Neural cell (in vitro differentiated cells): Measurements from ENCODE around the gene ZC3HAV1. TPM values are rescaled to one million over a fixed set of nuclear protein-coding genes. Genes with fewer than 3 reads are reported as not detected.

Experiments
- H2AFZ ChIP-seq: fragments of 200-600, 300-800 bp; sonication (generic), shearing (Covaris generic); 2 replicates; pipeline ENCODE4 v1.6.0; 2014; ENCODE audit warnings: low read depth, mild to moderate bottlenecking, antibody characterized with exemption, low read length, moderate library complexity
- H3F3A ChIP-seq: fragments of 200-600 bp; shearing (Covaris generic); 2 replicates; pipeline ENCODE4 v1.6.1; 2016; ENCODE audit warnings: mild to moderate bottlenecking, moderate library complexity, mixed read lengths, antibody characterized with exemption, low read length; ENCODE audit not compliant: insufficient read depth, poor library complexity, severe bottlenecking
- H3K27ac ChIP-seq: fragments of 200-600, 300-800 bp; sonication (generic), shearing (Covaris generic); 2 replicates; pipeline ENCODE4 v1.5.1; 2014; ENCODE audit warnings: mild to moderate bottlenecking, low read length, moderate library complexity
- H3K27me3 ChIP-seq: fragments of 300-800, 200-600 bp; sonication (generic), shearing (Covaris generic); 2 replicates; pipeline ENCODE4 v1.6.0; 2014; ENCODE audit warnings: mild to moderate bottlenecking, low read depth, low read length, moderate library complexity; ENCODE audit not compliant: insufficient read depth
- H3K36me3 ChIP-seq: fragments of 300-800, 200-600 bp; sonication (generic), shearing (Covaris generic); 2 replicates; pipeline ENCODE4 v1.5.1; 2014; ENCODE audit warnings: mild to moderate bottlenecking, antibody characterized with exemption, low read length, moderate library complexity; ENCODE audit not compliant: insufficient read depth
- H3K4me2 ChIP-seq: fragments of 300-800, 200-600 bp; sonication (generic), shearing (Covaris generic); 2 replicates; pipeline ENCODE4 v1.6.0; 2014; ENCODE audit warnings: mild to moderate bottlenecking, low read length
- H3K4me3 ChIP-seq: fragments of 300-800, 200-600 bp; sonication (generic), shearing (Covaris generic); 2 replicates; pipeline ENCODE4 v1.5.1; 2014; ENCODE audit warnings: mild to moderate bottlenecking, low read length, moderate library complexity
- H3K79me2 ChIP-seq: fragments of 200-600 bp; shearing (Covaris generic); replicated peaks from 2 replicates; pipeline ENCODE4 v1.6.0; 2014; ENCODE audit warnings: mild to moderate bottlenecking, low read length, moderate library complexity; ENCODE audit not compliant: insufficient read depth
- H3K9ac ChIP-seq: fragments of 300-800, 200-600 bp; sonication (generic), shearing (Covaris generic); 2 replicates; pipeline ENCODE4 v1.6.1; 2016; ENCODE audit warnings: mild to moderate bottlenecking, low read length, mixed read lengths
- H3K9me2 ChIP-seq: fragments of 200-600 bp; shearing (Covaris generic); 2 replicates; pipeline ENCODE4 v1.6.1; 2016; ENCODE audit warnings: mild to moderate bottlenecking, low read length, mixed read lengths; ENCODE audit not compliant: insufficient read depth
- H3K9me3 ChIP-seq: fragments of 200-600, 300-800 bp; sonication (generic), shearing (Covaris generic); 2 replicates; pipeline ENCODE4 v1.6.1; 2016; ENCODE audit warnings: mild to moderate bottlenecking, mixed run types, low read length, moderate library complexity, mixed read lengths
- H4K20me1 ChIP-seq: fragments of 200-600 bp; shearing (Covaris generic); 2 replicates; pipeline ENCODE4 v1.6.1; 2016; ENCODE audit warnings: mild to moderate bottlenecking, mixed run types; ENCODE audit not compliant: insufficient read depth
- CTCF ChIP-seq: fragments of 450-650 bp; IDR thresholded peaks from 2 replicates; pipeline ENCODE4 v1.5.1; 2014; ENCODE audit warnings: antibody characterized with exemption, mild to moderate bottlenecking, moderate library complexity; ENCODE audit not compliant: poor library complexity, severe bottlenecking
- EP300 ChIP-seq: fragments of 450-650 bp; conservative IDR thresholded peaks from 2 replicates; pipeline ENCODE4 v1.6.1; 2014; ENCODE audit warnings: antibody characterized with exemption, mild to moderate bottlenecking, moderate library complexity; ENCODE audit not compliant: poor library complexity, severe bottlenecking
- EZH2 ChIP-seq: fragments of 200-600, 300-800 bp; shearing (Covaris generic), sonication (generic); IDR thresholded peaks from 2 replicates; pipeline ENCODE4 v1.6.1; 2014; ENCODE audit warnings: antibody characterized with exemption, low read length, borderline replicate concordance, mild to moderate bottlenecking; ENCODE audit not compliant: insufficient read depth, poor library complexity, severe bottlenecking
- MXI1 ChIP-seq: fragments of 450-650 bp; conservative IDR thresholded peaks from 2 replicates; pipeline ENCODE4 v1.6.1; 2014; ENCODE audit warnings: antibody characterized with exemption, mild to moderate bottlenecking; ENCODE audit not compliant: poor library complexity, severe bottlenecking
- POLR2AphosphoS5 ChIP-seq: IDR thresholded peaks from 2 replicates; pipeline ENCODE4 v1.6.1; 2012
- RAD21 ChIP-seq: fragments of 450-650 bp; conservative IDR thresholded peaks from 2 replicates; pipeline ENCODE4 v1.6.1; 2014; ENCODE audit warnings: antibody characterized with exemption, mild to moderate bottlenecking, moderate library complexity
- REST ChIP-seq: IDR thresholded peaks from 2 replicates; pipeline ENCODE4 v1.6.1; 2012; ENCODE audit warnings: borderline replicate concordance
- SMC3 ChIP-seq: fragments of 450-650 bp; conservative IDR thresholded peaks from 2 replicates; pipeline ENCODE4 v1.6.1; 2014; ENCODE audit warnings: antibody characterized with exemption, mild to moderate bottlenecking, moderate library complexity; ENCODE audit not compliant: poor library complexity
- TAF1 ChIP-seq: IDR thresholded peaks from 2 replicates; pipeline ENCODE4 v1.6.1; 2012; ENCODE audit warnings: low read depth
- polyA plus RNA-seq: library from polyadenylated mRNA; depleted of rRNA; stranded (reverse); fragments of >200 nt; gene quantifications from 2 replicates; pipeline ENCODE4 v1.2.3, GENCODE V29; 2014

The ZC3HAV1 gene
- polyA plus RNA-seq, 1 donor from 2014 or later = 0.16 TPM

- Histone ChIP-seq H3K9me2 (no peaks in the 10 kb centered on the region), H3K27ac (no peak overlapping the region), H3K4me2 (no peak overlapping the region), H3K9ac (no peak overlapping the region), H3K79me2 (no peaks in the 10 kb centered on the region), H3K9me3 (no peaks in the 10 kb centered on the region), H4K20me1 (no peaks in the 10 kb centered on the region), H3K27me3 (peaks cover 20% of the 10 kb centered on the region), H2AFZ (no peak overlapping the region), H3F3A (no peaks in the 10 kb centered on the region), H3K4me3 (peak overlapping the region; percentile 55), H3K36me3 (no peaks in the 10 kb centered on the region)
- TF ChIP-seq POLR2AphosphoS5 (no peak), EP300 (no peak), CTCF (no peak), REST (no peak), SMC3 (no peak), RAD21 (no peak), MXI1 (no peak), EZH2 (no peak), TAF1 (no peak)
Measured at GRCh38 chr7:139034855-139035585, 74.5 kb downstream of the ZC3HAV1 start.

- Histone ChIP-seq H3K27ac (no peak overlapping the region), H3K9me3 (no peaks in the 10 kb centered on the region), H3K27me3 (peaks cover 20% of the 10 kb centered on the region), H3K4me2 (no peak overlapping the region), H4K20me1 (no peaks in the 10 kb centered on the region), H3K36me3 (no peaks in the 10 kb centered on the region), H3K4me3 (no peak overlapping the region), H3K9me2 (no peaks in the 10 kb centered on the region), H3K9ac (no peak overlapping the region), H3F3A (no peaks in the 10 kb centered on the region), H2AFZ (no peak overlapping the region), H3K79me2 (no peaks in the 10 kb centered on the region)
- TF ChIP-seq CTCF (no peak), EP300 (no peak), REST (no peak), RAD21 (no peak), POLR2AphosphoS5 (no peak), EZH2 (no peak), TAF1 (no peak), SMC3 (no peak), MXI1 (no peak)
Measured at GRCh38 chr7:139034336-139034735, 75.2 kb downstream of the ZC3HAV1 start.
